ENCODE results near the gene HPSE.

Gene HPSE

GRCh38 chr4:83247415-83248357 is 87.0 kb downstream of the HPSE start:
- no peak for DNase-seq (ENCODE audit: low read depth)

Data from GM04504 (cell line).